Measurements from ENCODE around the gene ARL4D. TPM values are rescaled to one million over a fixed set of nuclear protein-coding genes. Genes with fewer than 3 reads are reported as not detected.

ARL4D gene, protein sequence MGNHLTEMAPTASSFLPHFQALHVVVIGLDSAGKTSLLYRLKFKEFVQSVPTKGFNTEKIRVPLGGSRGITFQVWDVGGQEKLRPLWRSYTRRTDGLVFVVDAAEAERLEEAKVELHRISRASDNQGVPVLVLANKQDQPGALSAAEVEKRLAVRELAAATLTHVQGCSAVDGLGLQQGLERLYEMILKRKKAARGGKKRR
- total RNA-seq = 8.8 and 11.1 TPM in 2 replicates

DNA sequence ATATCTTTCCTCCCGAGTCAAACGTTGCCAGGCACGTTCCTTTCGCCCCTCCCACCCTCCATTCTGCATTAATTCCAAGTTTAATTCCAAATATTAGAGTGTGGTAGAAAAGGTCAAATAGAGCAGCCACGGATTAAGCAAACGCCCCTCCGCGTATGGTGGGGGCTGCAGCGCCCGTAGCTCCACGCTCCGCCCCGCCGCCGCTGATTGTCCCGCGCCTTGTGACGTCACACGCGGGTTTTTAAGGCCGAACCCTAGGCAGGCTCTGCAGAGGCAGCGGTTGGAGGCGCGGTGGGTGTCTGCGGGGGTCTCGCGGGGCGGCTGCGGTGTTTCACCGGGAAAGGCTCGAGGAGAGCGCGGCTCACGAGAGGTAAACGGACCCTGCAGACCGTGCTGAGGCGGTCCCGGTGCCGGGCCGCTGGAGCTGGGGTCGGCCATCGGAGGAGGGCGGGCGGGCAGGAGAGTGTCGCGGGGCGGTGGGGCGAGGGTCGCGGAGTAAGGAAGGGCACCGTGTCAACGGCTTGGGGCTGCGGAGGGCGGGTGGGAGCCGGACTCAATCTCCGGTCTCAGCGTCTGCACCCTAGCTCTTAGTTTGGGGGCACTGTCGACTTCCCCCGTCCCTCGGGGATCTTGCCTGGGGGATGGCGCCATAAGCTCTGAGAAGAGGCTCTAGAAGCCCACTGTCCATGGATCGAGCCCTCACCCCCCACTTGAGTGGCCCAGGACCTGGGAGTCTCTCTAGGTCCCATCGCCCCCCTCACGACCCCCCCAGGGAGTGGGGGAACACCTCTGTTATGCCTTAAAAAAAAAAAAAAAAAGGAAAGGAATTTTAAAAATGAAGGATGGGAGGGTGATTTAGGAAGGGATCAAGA, at the start of gene ARL4D:
Gene ARL4D, plus strand, starts transcription at position 270 of the 872 bp plus-strand sequence. CDS start 740 bp downstream, outside the sequence.

Other genes with a start within 250 kb of the ARL4D start
- 56.3 and 56.7 TPM in 2 replicates for gene NBR1, start 227.8 kb upstream of the ARL4D start, total RNA-seq
- 4.4 and 5.1 TPM in 2 replicates for gene TMEM106A, start 187.1 kb upstream of the ARL4D start, total RNA-seq
- gene CCDC200, start 170.4 kb upstream of the ARL4D start, total RNA-seq = not detected in 2 replicates
- not detected in 2 replicates for gene RNU2-1, start 165.0 kb upstream of the ARL4D start, total RNA-seq
- 26.9 and 101 TPM in 2 replicates for gene DHX8, start 85.0 kb downstream of the ARL4D start, total RNA-seq
- 21.4 and 22.0 TPM in 2 replicates for gene ETV4, start 147.3 kb downstream of the ARL4D start, total RNA-seq